Neural crest cell (in vitro differentiated cells): ENCODE data around the gene EWSR1. TPM values are rescaled to one million over a fixed set of nuclear protein-coding genes. Genes with fewer than 3 reads are reported as not detected.

Source experiments
- DNase-seq: peaks from one replicate; pipeline ENCODE4 v3.0.0; 2021; ENCODE audit warnings: low read depth, mixed read lengths, low spot score
- H3K27ac Mint-ChIP-seq: one replicate; pipeline ENCODE4 v1.8.0; 2021; ENCODE audit warnings: mild to moderate bottlenecking, mixed read lengths; ENCODE audit not compliant: unreplicated experiment
- H3K27me3 Mint-ChIP-seq: 2 replicates; pipeline ENCODE4 v1.8.0; 2021; ENCODE audit warnings: low read depth, mild to moderate bottlenecking, mixed read lengths
- H3K36me3 Mint-ChIP-seq: 2 replicates; pipeline ENCODE4 v1.8.0; 2021; ENCODE audit warnings: low read depth, mild to moderate bottlenecking, mixed read lengths
- H3K4me1 Mint-ChIP-seq: 2 replicates; pipeline ENCODE4 v1.8.0; 2021; ENCODE audit warnings: mixed read lengths
- H3K4me3 Mint-ChIP-seq: one replicate; pipeline ENCODE4 v1.8.0; 2021; ENCODE audit warnings: mild to moderate bottlenecking, mixed read lengths
- H3K9me3 Mint-ChIP-seq: 2 replicates; pipeline ENCODE4 v1.8.0; 2021; ENCODE audit warnings: mixed read lengths
- total RNA-seq: library from RNA; stranded (reverse); gene quantifications from 2 replicates; pipeline ENCODE4 v1.2.1, GENCODE V29; 2021
- TF ChIP-seq, protein P1 (sequence below): fragments of 200-600 bp; sonication (generic); conservative IDR thresholded peaks from 2 replicates; pipeline ENCODE4 v1.5.0; 2021; ENCODE audit warnings: antibody characterized with exemption, mild to moderate bottlenecking

Gene EWSR1
- total RNA-seq, 1 donor from 2014 or later = 483 TPM

- H3K9me3 Mint-ChIP-seq = no peaks in the 10 kb centered on the region
- no peak overlapping the region for H3K27ac Mint-ChIP-seq
- peak overlapping the region; percentile 32 for H3K4me3 Mint-ChIP-seq
- peaks cover 17% of the 10 kb centered on the region for H3K4me1 Mint-ChIP-seq
- TF ChIP-seq, protein P1, sequence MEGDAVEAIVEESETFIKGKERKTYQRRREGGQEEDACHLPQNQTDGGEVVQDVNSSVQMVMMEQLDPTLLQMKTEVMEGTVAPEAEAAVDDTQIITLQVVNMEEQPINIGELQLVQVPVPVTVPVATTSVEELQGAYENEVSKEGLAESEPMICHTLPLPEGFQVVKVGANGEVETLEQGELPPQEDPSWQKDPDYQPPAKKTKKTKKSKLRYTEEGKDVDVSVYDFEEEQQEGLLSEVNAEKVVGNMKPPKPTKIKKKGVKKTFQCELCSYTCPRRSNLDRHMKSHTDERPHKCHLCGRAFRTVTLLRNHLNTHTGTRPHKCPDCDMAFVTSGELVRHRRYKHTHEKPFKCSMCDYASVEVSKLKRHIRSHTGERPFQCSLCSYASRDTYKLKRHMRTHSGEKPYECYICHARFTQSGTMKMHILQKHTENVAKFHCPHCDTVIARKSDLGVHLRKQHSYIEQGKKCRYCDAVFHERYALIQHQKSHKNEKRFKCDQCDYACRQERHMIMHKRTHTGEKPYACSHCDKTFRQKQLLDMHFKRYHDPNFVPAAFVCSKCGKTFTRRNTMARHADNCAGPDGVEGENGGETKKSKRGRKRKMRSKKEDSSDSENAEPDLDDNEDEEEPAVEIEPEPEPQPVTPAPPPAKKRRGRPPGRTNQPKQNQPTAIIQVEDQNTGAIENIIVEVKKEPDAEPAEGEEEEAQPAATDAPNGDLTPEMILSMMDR = no peak
- no peak for DNase-seq
- H3K36me3 Mint-ChIP-seq = no peaks in the 10 kb centered on the region
- peaks cover 54% of the 10 kb centered on the region for H3K27me3 Mint-ChIP-seq
Measured at GRCh38 chr22:29314537-29315285, 46.6 kb downstream of the EWSR1 start.

GRCh38 chr22:29315286-29316140 lies 47.4 kb downstream of the EWSR1 start, which contains the start of gene RASL10A:
Gene RASL10A, minus strand, starts transcription at chr22:29315697. Its CDS starts 451 bp downstream, at chr22:29315246.
- no peak for DNase-seq
- Mint-ChIP-seq H3K4me3 (peak within 1 kb of the TSS; percentile 48), H3K4me1 (peaks cover 17% of the 10 kb centered on the region), H3K36me3 (no peaks in the 10 kb centered on the region), H3K27me3 (peaks cover 54% of the 10 kb centered on the region), H3K9me3 (no peaks in the 10 kb centered on the region), H3K27ac (no peak within 1 kb of the TSS)
- TF ChIP-seq, protein P1 = no peak

DNA sequence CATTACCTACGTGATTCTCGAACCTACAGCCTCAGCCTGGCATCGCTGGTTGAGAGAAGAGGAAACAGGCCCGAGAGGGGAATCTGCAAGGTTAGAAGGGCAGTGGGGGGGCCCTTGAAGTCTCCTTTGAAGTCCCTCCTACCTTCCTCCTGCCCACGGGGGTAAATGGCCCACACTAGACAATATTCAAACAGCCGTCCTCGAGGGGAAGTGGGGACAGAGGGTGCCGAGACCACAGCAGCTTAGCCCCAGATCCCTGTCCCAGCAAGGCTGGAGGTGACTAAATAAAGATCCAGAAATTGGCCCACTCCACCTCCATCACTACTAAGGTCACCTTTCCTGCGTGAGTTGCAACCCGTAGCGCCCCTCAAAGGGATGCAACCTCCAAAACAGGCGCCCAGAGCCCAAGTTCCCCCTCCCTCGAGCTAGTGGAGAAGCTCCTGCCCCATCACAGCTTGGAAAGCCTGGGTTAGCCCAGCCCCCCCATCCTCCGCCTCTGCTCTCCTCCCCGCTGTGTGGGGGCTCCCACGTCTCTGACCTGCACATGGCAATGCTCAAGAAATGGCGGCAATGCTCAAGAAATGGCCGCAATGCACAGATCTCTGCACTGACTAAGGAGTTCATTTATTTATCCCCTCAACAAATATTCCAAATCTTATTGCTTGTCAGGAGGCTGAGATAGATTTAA lies 48.2 kb downstream of the EWSR1 start:
- H3K27ac Mint-ChIP-seq = no peak overlapping the region
- TF ChIP-seq, protein P1 = no peak
- H3K9me3 Mint-ChIP-seq = no peaks in the 10 kb centered on the region
- H3K4me1 Mint-ChIP-seq = peaks cover 14% of the 10 kb centered on the region
- H3K4me3 Mint-ChIP-seq = peak overlapping the region; percentile 48
- DNase-seq = no peak
- H3K36me3 Mint-ChIP-seq = no peaks in the 10 kb centered on the region
- peaks cover 51% of the 10 kb centered on the region for H3K27me3 Mint-ChIP-seq

DNA sequence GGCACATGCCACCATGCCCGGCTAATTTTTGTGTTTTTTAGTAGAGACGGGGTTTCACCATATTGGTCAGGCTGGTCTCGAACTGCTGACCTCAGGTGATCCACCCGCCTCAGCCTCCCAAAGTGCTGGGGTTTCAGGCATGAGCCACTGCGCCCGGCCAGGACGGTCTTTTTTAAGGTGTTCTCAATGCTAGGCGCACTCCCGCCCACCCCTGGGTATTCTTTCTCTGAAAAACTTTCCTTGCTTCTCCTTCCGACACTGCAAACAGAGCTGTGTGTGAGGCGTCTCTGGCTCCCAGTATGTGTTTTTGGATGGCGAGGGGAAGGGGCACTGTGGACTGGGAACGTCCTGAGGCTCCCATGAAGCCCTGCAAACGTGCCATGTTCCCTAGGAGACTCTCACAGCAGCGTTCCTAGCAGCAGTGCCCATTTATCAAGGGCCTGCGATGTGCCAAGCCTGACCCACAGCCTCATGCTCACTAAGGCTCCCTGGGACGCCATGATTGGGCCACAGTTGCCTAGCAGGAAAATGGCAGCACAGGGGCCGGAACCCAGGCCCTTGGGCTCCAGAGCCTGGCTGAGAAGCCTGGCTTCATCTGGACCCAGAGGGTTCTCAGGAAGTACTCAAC lies 49.9 kb downstream of the EWSR1 start:
- DNase-seq = no peak
- Mint-ChIP-seq H3K36me3 (no peaks in the 10 kb centered on the region), H3K27ac (no peak overlapping the region), H3K9me3 (no peaks in the 10 kb centered on the region), H3K4me1 (peaks cover 6% of the 10 kb centered on the region), H3K27me3 (peaks cover 44% of the 10 kb centered on the region), H3K4me3 (peak overlapping the region; percentile 61)
- TF ChIP-seq, protein P1 = no peak

DNA sequence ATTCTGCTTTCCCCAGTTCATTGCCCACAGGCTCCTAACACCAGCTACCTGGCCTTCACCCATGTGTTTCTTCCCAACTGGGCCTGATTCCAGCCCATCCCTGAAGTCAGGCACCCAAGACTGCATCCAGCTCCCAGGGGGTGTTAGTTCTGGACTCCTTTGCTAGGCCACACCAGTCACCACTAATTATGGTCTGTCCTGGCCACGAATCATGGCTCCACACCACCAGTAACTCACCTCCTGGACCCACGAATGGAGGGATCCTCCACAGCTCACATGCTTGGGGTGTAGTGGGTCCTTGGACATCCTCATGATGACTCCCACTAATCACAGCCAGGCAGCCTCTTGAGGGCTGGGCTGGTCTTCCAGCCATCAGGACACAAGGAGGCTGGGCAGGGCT lies 51.0 kb downstream of the EWSR1 start:
- Mint-ChIP-seq H3K36me3 (no peaks in the 10 kb centered on the region), H3K27me3 (peaks cover 32% of the 10 kb centered on the region), H3K4me1 (peaks cover 5% of the 10 kb centered on the region), H3K27ac (no peak overlapping the region), H3K9me3 (no peaks in the 10 kb centered on the region), H3K4me3 (no peak overlapping the region)
- TF ChIP-seq, protein P1 = no peak
- DNase-seq = no peak
